GOT3 (cell line): ENCODE measurements around the gene MAPKAPK3.

Experiments used
- DNase-seq: peaks from one replicate; lab custom pipeline; 2025; ENCODE audit warnings: mixed read lengths; lab: John Stamatoyannopoulos, UW

MAPKAPK3 gene

GRCh38 chr3:50689558-50689957, 72.6 kb downstream of the MAPKAPK3 start:
- DNase-seq: no peak

- no peak for DNase-seq
Measured at GRCh38 chr3:50695031-50695430, 78.1 kb downstream of the MAPKAPK3 start.

- no peak for DNase-seq
Measured at GRCh38 chr3:50696276-50696675, 79.3 kb downstream of the MAPKAPK3 start.

GRCh38 chr3:50698269-50698668, 81.3 kb downstream of the MAPKAPK3 start:
- no peak for DNase-seq
